WI38 (cell line): ENCODE measurements around the gene SCARF2.
A peak's percentile ranks its signal among the peaks of the same experiment; 100 is the strongest.
"Not testable (repeated sequence)": the region's sequence is repeated elsewhere in the genome, so short reads cannot be mapped to it uniquely, and the experiment has no call there.

Source experiments
- H3K4me3 ChIP-seq: 2 replicates; pipeline ENCODE4 v1.5.1; 2011; ENCODE audit warnings: low read depth, mild to moderate bottlenecking, control low read depth, low read length
- CTCF ChIP-seq: IDR thresholded peaks from 2 replicates; pipeline ENCODE4 v1.5.1; 2012; ENCODE audit warnings: low read depth, mild to moderate bottlenecking, control low read depth, low read length

The SCARF2 gene

GRCh38 chr22:20437613-20438426 lies at the start of gene SCARF2:
Gene SCARF2, minus strand, starts transcription at chr22:20437825. Its CDS starts 71 bp downstream, at chr22:20437754.
- TF ChIP-seq CTCF = no peak
- H3K4me3 ChIP-seq = peak within 1 kb of the TSS; percentile 84

- TF ChIP-seq CTCF = no peak
- H3K4me3 ChIP-seq = no peak overlapping the region
Observed at GRCh38 chr22:20486229-20486628, 48.6 kb upstream of the SCARF2 start.

GRCh38 chr22:20484948-20485683 lies 47.5 kb upstream of the SCARF2 start:
- TF ChIP-seq CTCF = no peak
- H3K4me3 ChIP-seq = no peak overlapping the region

GRCh38 chr22:20483771-20484170 lies 46.1 kb upstream of the SCARF2 start:
- TF ChIP-seq CTCF = no peak
- no peak overlapping the region for H3K4me3 ChIP-seq

GRCh38 chr22:20483143-20483506 lies 45.5 kb upstream of the SCARF2 start:
- not testable (repeated sequence) for H3K4me3 ChIP-seq

- no peak overlapping the region for H3K4me3 ChIP-seq
- TF ChIP-seq CTCF = no peak
Observed at GRCh38 chr22:20479612-20480196, 42.1 kb upstream of the SCARF2 start.

GRCh38 chr22:20478059-20478458 lies 40.4 kb upstream of the SCARF2 start:
- H3K4me3 ChIP-seq = not testable (repeated sequence)

GRCh38 chr22:20475569-20475968 lies 37.9 kb upstream of the SCARF2 start:
- not testable (repeated sequence) for H3K4me3 ChIP-seq

GRCh38 chr22:20475115-20475436 lies 37.5 kb upstream of the SCARF2 start:
- TF ChIP-seq CTCF = no peak
- H3K4me3 ChIP-seq = no peak overlapping the region
